Liver (tissue), 9 donors: Measurements from ENCODE around the gene SLC25A41. TPM values are rescaled to one million over a fixed set of nuclear protein-coding genes. Genes with fewer than 3 reads are reported as not detected.

Source experiments
- DNase-seq: peaks from one replicate; pipeline ENCODE4 v3.0.0-alpha.2; 2017; ENCODE audit warnings: low spot score
- H3K27ac ChIP-seq, 2 donors: one replicate each; pipeline ENCODE4 v1.7.0; 2013; ENCODE audit warnings: inconsistent platforms in 2 of 2, low read length in 2 of 2, control low read depth in 1 of 2, low read depth in 1 of 2, mild to moderate bottlenecking in 1 of 2
- H3K27me3 ChIP-seq, 4 donors: one replicate each; pipeline versions ENCODE4 v1.6.1 to v1.7.0; 2013; ENCODE audit warnings: low read length in 3 of 4, inconsistent platforms in 1 of 4, mild to moderate bottlenecking in 1 of 4, moderate library complexity in 1 of 4; ENCODE audit not compliant: control insufficient read depth in 4 of 4, insufficient read depth in 4 of 4
- H3K36me3 ChIP-seq, 4 donors: one replicate each; pipeline versions ENCODE4 v1.6.1 to v1.7.0; 2013; ENCODE audit warnings: low read length in 3 of 4, mild to moderate bottlenecking in 3 of 4, low read depth in 1 of 4, moderate library complexity in 1 of 4; ENCODE audit not compliant: control insufficient read depth in 4 of 4, insufficient read depth in 3 of 4
- H3K4me1 ChIP-seq, 4 donors: one replicate each; pipeline versions ENCODE4 v1.6.1 to v1.7.0; 2013; ENCODE audit warnings: low read length in 3 of 4, mild to moderate bottlenecking in 3 of 4, moderate library complexity in 1 of 4; ENCODE audit not compliant: control insufficient read depth in 4 of 4, insufficient read depth in 4 of 4
- H3K4me3 ChIP-seq, 3 donors: one replicate each; pipeline versions ENCODE4 v1.6.1 to v1.7.0; 2013; ENCODE audit warnings: low read length in 3 of 3, control low read depth in 1 of 3, low read depth in 1 of 3, mild to moderate bottlenecking in 1 of 3
- H3K9ac ChIP-seq, 2 donors: one replicate each; pipeline ENCODE4 v1.7.0; 2013; ENCODE audit warnings: low read length in 2 of 2, mild to moderate bottlenecking in 2 of 2, moderate library complexity in 2 of 2, control low read depth in 1 of 2, low read depth in 1 of 2
- H3K9me3 ChIP-seq, 4 donors: one replicate each; pipeline versions ENCODE4 v1.6.1 to v1.7.0; 2013; ENCODE audit warnings: low read length in 3 of 4; ENCODE audit not compliant: control insufficient read depth in 4 of 4
- EGR1 ChIP-seq, 2 donors: IDR thresholded peaks; 2 replicates each; pipeline ENCODE4 v1.6.1; 2016 to 2018; ENCODE audit warnings: antibody characterized with exemption in 2 of 2, low read depth in 2 of 2
- FOXA1 ChIP-seq: IDR thresholded peaks from 2 replicates; pipeline ENCODE4 v1.6.1; 2016; ENCODE audit warnings: antibody characterized with exemption
- FOXA2 ChIP-seq: IDR thresholded peaks from 2 replicates; pipeline ENCODE4 v1.6.1; 2016; ENCODE audit warnings: antibody characterized with exemption
- GABPA ChIP-seq, 2 donors: IDR thresholded peaks in 1 of 2; conservative IDR thresholded peaks in 1 of 2; 2 replicates each; pipeline ENCODE4 v1.6.1; 2016; ENCODE audit warnings: antibody characterized with exemption in 2 of 2, mild to moderate bottlenecking in 1 of 2, moderate library complexity in 1 of 2
- HNF4A ChIP-seq, 2 donors: conservative IDR thresholded peaks; 2 replicates each; pipeline ENCODE4 v1.6.1; 2016; ENCODE audit warnings: antibody characterized with exemption in 2 of 2, mild to moderate bottlenecking in 2 of 2
- HNF4G ChIP-seq: IDR thresholded peaks from 2 replicates; pipeline ENCODE4 v1.6.1; 2016; ENCODE audit warnings: antibody characterized with exemption
- JUND ChIP-seq, 2 donors: IDR thresholded peaks; 2 replicates each; pipeline ENCODE4 v1.6.1; 2016; ENCODE audit warnings: antibody characterized with exemption in 2 of 2
- NR2F2 ChIP-seq: IDR thresholded peaks from 2 replicates; pipeline ENCODE4 v1.6.1; 2016; ENCODE audit warnings: antibody characterized with exemption
- RAD21 ChIP-seq, 2 donors: IDR thresholded peaks; 2 replicates each; pipeline ENCODE4 v1.6.1; 2016; ENCODE audit warnings: antibody characterized with exemption in 2 of 2, mild to moderate bottlenecking in 2 of 2
- SP1 ChIP-seq: IDR thresholded peaks from 2 replicates; pipeline ENCODE4 v1.6.1; 2018; ENCODE audit warnings: antibody characterized with exemption, mild to moderate bottlenecking
- TAF1 ChIP-seq: conservative IDR thresholded peaks from 2 replicates; pipeline ENCODE4 v1.6.1; 2016; ENCODE audit warnings: antibody characterized with exemption, mild to moderate bottlenecking
- YY1 ChIP-seq: IDR thresholded peaks from 2 replicates; pipeline ENCODE4 v1.6.1; 2016; ENCODE audit warnings: antibody characterized with exemption, mild to moderate bottlenecking
- WGBS: extraction: QIAGEN DNeasy Blood & Tissue Kit; methylation state at CpG from one replicate; pipeline ENCODE4 v1.1.7; 2013; 5-methylcytosine and 5-hydroxymethylcytosine counted together
- polyA plus RNA-seq, 2 donors: library from polyadenylated mRNA; stranded (reverse) in 1 of 2; unstranded in 1 of 2; fragments of 200-250 nt in 1 of 2; fragments of >200 nt in 1 of 2; fragmentation: Nextera tagmentation in 1 of 2; extraction: Ambion mirVana in 1 of 2; gene quantifications; one replicate each; pipeline versions ENCODE4 v1.2.1 to v1.2.3, GENCODE V29; 2013 to 2015
- total RNA-seq, 2 donors: library from RNA; depleted of rRNA; stranded (reverse); fragments of >200 nt; gene quantifications; one replicate each; pipeline ENCODE4 v1.2.3, GENCODE V29; 2014
- TF ChIP-seq, protein P1 (sequence below): IDR thresholded peaks from 2 replicates; pipeline ENCODE4 v1.6.1; 2016; ENCODE audit warnings: antibody characterized with exemption
- TF ChIP-seq, protein P2 (sequence below): IDR thresholded peaks from 2 replicates; pipeline ENCODE4 v1.6.1; 2016; ENCODE audit warnings: antibody characterized with exemption, mild to moderate bottlenecking
- TF ChIP-seq, protein P3 (sequence below): fragments of 150-350 bp; IDR thresholded peaks from 2 replicates; pipeline ENCODE4 v1.5.1; 2017; ENCODE audit warnings: improper control_type of control experiment, low read depth, low read length; ENCODE audit not compliant: missing input control
- donor health status: healthy.
- donor health status: healthy.
- donor health status: healthy.
- donor health status: healthy.
- donor health status: healthy.

The SLC25A41 gene
- total and polyA plus RNA-seq, 4 donors: 0.14 to 0.16 TPM; not detected in 2

DNA sequence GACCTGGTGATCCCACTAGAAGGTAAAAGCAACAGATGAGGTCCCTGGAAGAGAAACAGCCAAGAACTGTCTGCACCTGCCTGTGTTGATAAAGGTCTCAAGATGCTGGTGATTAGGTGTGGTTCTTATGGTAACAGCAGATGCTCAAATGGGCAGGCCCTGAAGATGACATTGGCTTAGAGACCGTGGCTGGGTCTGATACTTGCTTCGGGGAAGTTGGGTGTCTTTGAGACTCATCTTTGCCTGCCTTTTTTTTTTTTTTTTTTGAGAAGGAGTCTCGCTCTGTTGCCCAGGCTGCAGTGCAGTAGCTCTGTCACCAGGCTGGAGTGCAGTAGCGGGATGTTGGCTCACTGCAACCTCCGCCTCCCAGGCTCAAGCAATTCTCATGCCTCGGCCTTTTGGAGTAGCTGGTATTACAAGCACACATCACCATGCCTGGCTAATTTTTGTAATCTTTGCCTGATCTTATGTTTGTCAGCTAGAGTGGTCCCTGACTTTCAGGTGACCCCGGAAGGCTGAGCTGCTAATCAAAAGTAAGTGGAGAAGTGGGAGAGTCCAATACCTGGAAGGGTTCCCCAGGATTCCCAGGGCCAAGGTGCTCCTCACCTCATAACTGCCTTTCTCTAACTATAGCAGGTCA lies 18.1 kb upstream of the SLC25A41 start:
- Histone ChIP-seq H3K4me3 (no peak overlapping the region), H3K9me3 (peaks cover 3 to 10% (median 5%) of the 10 kb centered on the region in 4 donors), H3K36me3 (peaks cover 4 to 42% (median 28%) of the 10 kb centered on the region in 4 donors), H3K4me1 (no peaks in the 10 kb centered on the region), H3K9ac (no peak overlapping the region), H3K27ac (no peak overlapping the region), H3K27me3 (no peaks in the 10 kb centered on the region)
- no peak for DNase-seq
- 97% methylated on average over 7 of the region's 7 CpGs for WGBS
- no peak for TF ChIP-seq GABPA (IDR thresholded peaks at IDR 0.05 in 1 of 2, conservative IDR thresholded peaks at IDR 0.05 in 1 of 2)
- TF ChIP-seq EGR1 (IDR thresholded peaks at IDR 0.05; ENCODE audit: low read depth in 2 of 2): no peak
- no peak for TF ChIP-seq HNF4A (conservative IDR thresholded peaks at IDR 0.05)
- no peak for TF ChIP-seq FOXA1
- no peak for TF ChIP-seq JUND (IDR thresholded peaks at IDR 0.05)
- no peak for TF ChIP-seq TAF1
- TF ChIP-seq HNF4G: no peak
- TF ChIP-seq, protein P1, sequence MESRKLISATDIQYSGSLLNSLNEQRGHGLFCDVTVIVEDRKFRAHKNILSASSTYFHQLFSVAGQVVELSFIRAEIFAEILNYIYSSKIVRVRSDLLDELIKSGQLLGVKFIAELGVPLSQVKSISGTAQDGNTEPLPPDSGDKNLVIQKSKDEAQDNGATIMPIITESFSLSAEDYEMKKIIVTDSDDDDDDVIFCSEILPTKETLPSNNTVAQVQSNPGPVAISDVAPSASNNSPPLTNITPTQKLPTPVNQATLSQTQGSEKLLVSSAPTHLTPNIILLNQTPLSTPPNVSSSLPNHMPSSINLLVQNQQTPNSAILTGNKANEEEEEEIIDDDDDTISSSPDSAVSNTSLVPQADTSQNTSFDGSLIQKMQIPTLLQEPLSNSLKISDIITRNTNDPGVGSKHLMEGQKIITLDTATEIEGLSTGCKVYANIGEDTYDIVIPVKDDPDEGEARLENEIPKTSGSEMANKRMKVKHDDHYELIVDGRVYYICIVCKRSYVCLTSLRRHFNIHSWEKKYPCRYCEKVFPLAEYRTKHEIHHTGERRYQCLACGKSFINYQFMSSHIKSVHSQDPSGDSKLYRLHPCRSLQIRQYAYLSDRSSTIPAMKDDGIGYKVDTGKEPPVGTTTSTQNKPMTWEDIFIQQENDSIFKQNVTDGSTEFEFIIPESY: no peak
- TF ChIP-seq RAD21 (IDR thresholded peaks at IDR 0.05): no peak
- TF ChIP-seq, protein P2, sequence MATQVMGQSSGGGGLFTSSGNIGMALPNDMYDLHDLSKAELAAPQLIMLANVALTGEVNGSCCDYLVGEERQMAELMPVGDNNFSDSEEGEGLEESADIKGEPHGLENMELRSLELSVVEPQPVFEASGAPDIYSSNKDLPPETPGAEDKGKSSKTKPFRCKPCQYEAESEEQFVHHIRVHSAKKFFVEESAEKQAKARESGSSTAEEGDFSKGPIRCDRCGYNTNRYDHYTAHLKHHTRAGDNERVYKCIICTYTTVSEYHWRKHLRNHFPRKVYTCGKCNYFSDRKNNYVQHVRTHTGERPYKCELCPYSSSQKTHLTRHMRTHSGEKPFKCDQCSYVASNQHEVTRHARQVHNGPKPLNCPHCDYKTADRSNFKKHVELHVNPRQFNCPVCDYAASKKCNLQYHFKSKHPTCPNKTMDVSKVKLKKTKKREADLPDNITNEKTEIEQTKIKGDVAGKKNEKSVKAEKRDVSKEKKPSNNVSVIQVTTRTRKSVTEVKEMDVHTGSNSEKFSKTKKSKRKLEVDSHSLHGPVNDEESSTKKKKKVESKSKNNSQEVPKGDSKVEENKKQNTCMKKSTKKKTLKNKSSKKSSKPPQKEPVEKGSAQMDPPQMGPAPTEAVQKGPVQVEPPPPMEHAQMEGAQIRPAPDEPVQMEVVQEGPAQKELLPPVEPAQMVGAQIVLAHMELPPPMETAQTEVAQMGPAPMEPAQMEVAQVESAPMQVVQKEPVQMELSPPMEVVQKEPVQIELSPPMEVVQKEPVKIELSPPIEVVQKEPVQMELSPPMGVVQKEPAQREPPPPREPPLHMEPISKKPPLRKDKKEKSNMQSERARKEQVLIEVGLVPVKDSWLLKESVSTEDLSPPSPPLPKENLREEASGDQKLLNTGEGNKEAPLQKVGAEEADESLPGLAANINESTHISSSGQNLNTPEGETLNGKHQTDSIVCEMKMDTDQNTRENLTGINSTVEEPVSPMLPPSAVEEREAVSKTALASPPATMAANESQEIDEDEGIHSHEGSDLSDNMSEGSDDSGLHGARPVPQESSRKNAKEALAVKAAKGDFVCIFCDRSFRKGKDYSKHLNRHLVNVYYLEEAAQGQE: no peak
- no peak for TF ChIP-seq SP1
- TF ChIP-seq, protein P3, sequence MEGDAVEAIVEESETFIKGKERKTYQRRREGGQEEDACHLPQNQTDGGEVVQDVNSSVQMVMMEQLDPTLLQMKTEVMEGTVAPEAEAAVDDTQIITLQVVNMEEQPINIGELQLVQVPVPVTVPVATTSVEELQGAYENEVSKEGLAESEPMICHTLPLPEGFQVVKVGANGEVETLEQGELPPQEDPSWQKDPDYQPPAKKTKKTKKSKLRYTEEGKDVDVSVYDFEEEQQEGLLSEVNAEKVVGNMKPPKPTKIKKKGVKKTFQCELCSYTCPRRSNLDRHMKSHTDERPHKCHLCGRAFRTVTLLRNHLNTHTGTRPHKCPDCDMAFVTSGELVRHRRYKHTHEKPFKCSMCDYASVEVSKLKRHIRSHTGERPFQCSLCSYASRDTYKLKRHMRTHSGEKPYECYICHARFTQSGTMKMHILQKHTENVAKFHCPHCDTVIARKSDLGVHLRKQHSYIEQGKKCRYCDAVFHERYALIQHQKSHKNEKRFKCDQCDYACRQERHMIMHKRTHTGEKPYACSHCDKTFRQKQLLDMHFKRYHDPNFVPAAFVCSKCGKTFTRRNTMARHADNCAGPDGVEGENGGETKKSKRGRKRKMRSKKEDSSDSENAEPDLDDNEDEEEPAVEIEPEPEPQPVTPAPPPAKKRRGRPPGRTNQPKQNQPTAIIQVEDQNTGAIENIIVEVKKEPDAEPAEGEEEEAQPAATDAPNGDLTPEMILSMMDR: no peak
- TF ChIP-seq NR2F2: no peak
- no peak for TF ChIP-seq YY1
- no peak for TF ChIP-seq FOXA2

DNA sequence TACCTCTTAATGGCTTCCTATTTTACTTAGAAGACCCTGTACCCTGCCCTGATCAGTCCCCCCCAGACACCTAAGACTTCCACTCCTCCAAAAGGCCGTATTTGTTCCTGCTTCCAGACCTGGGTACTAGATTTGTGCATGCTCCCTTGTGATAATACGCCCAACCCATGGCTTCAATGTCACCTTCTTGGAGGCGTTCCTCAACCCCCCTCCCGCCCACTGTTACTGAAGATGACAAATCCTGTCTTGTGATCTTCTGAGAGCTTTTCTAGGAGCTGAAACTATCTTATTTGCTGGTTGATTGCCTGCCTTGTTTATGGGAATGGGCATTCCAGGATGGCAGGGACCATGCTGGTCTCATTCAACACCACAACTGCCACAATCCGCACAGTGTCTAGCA lies 16.6 kb upstream of the SLC25A41 start:
- Histone ChIP-seq H3K9ac (no peak overlapping the region), H3K27ac (no peak overlapping the region), H3K27me3 (no peaks in the 10 kb centered on the region), H3K36me3 (peaks cover 4 to 38% (median 30%) of the 10 kb centered on the region in 4 donors), H3K4me3 (no peak overlapping the region), H3K9me3 (peaks cover 3 to 10% (median 5%) of the 10 kb centered on the region in 4 donors), H3K4me1 (no peaks in the 10 kb centered on the region)
- DNase-seq: no peak
- WGBS: 99% methylated on average over 5 of the region's 5 CpGs
- TF ChIP-seq YY1 (no peak), FOXA2 (no peak), GABPA (IDR thresholded peaks at IDR 0.05 in 1 of 2, conservative IDR thresholded peaks at IDR 0.05 in 1 of 2) (no peak), FOXA1 (no peak)
- TF ChIP-seq, protein P2: no peak
